Loucy (cell line): Measurements from ENCODE around the gene MRPS16.

Source experiments
- CTCF ChIP-seq: fragments of 200-600 bp; sonication (generic); conservative IDR thresholded peaks from 2 replicates; pipeline ENCODE4 v1.5.1; 2014; ENCODE audit warnings: mild to moderate bottlenecking, antibody characterized with exemption, low read length
- EZH2phosphoT487 ChIP-seq: fragments of 200-600 bp; IDR thresholded peaks from 2 replicates; pipeline ENCODE4 v1.6.1; 2018; ENCODE audit warnings: antibody characterized with exemption, mild to moderate bottlenecking, moderate library complexity, borderline replicate concordance

- no peak for TF ChIP-seq CTCF
- TF ChIP-seq EZH2phosphoT487: no peak
Observed at GRCh38 chr10:73234695-73235094, 17.7 kb downstream of the MRPS16 start.
